ENCODE results near the gene FKBP6. TPM values are rescaled to one million over a fixed set of nuclear protein-coding genes. Genes with fewer than 3 reads are reported as not detected.

FKBP6 gene
- total RNA-seq, 1 experiment from 2014 or later, result 0.11 TPM

- ChIA-PET POLR2A (no interaction called here), CTCF (interaction anchor here (1.2 to 1.6 kb wide), 2 partner anchors 11 to 30 kb away, joined by 3 to 6 read pairs; no protein-coding TSS in a partner anchor)
- H3K9me3 Mint-ChIP-seq, result peaks cover 15% of the 10 kb centered on the region
- H3K4me3 Mint-ChIP-seq, result no peak overlapping the region
- no peaks in the 10 kb centered on the region for H3K27me3 Mint-ChIP-seq (ENCODE audit: low read depth)
- H3K27ac Mint-ChIP-seq, result no peak overlapping the region
- DNase-seq (ENCODE audit: low spot score) (no peak), ATAC-seq (no peak)
- H3K4me1 Mint-ChIP-seq, result peaks cover 23% of the 10 kb centered on the region
- H3K36me3 Mint-ChIP-seq, result peaks cover 11% of the 10 kb centered on the region
- TF ChIP-seq ZNF512 (CRISPR knock-in tag; IDR thresholded peaks at IDR 0.05; ENCODE audit: borderline replicate concordance) (no peak), JUN (CRISPR knock-in tag; IDR thresholded peaks at IDR 0.05) (no peak), HMGXB4 (CRISPR knock-in tag; IDR thresholded peaks at IDR 0.05) (no peak), ZNF671 (CRISPR knock-in tag; IDR thresholded peaks at IDR 0.05) (no peak), ZNF423 (CRISPR knock-in tag; IDR thresholded peaks at IDR 0.05) (no peak), NFYB (CRISPR knock-in tag; conservative IDR thresholded peaks at IDR 0.05; ENCODE audit: low read depth) (no peak), USF2 (CRISPR knock-in tag; IDR thresholded peaks at IDR 0.05) (no peak), ZMAT4 (CRISPR knock-in tag; IDR thresholded peaks at IDR 0.05) (no peak), SMAD4 (CRISPR knock-in tag; IDR thresholded peaks at IDR 0.05) (no peak), GTF2I (CRISPR knock-in tag; conservative IDR thresholded peaks at IDR 0.05) (no peak), ERG (CRISPR knock-in tag; IDR thresholded peaks at IDR 0.05) (no peak), ZNF532 (CRISPR knock-in tag; IDR thresholded peaks at IDR 0.05; ENCODE audit: borderline replicate concordance) (no peak), USF1 (CRISPR knock-in tag; IDR thresholded peaks at IDR 0.05) (no peak), ATF3 (CRISPR knock-in tag; conservative IDR thresholded peaks at IDR 0.05) (no peak), RELA (CRISPR knock-in tag; IDR thresholded peaks at IDR 0.05; ENCODE audit: borderline replicate concordance) (no peak), JAZF1 (CRISPR knock-in tag; IDR thresholded peaks at IDR 0.05) (no peak), ATF6 (CRISPR knock-in tag; IDR thresholded peaks at IDR 0.05) (no peak), MAX (CRISPR knock-in tag; IDR thresholded peaks at IDR 0.05) (no peak)
Measured at GRCh38 chr7:73354196-73354595, 26.2 kb downstream of the FKBP6 start.

Data from WTC11 (cell line).